ELR (cell line): Measurements from ENCODE around the gene GAA.

Source experiments
- DNase-seq: peaks from one replicate; pipeline ENCODE4 v3.0.0-alpha.2; 2015; ENCODE audit warnings: low read depth

GAA gene

DNA sequence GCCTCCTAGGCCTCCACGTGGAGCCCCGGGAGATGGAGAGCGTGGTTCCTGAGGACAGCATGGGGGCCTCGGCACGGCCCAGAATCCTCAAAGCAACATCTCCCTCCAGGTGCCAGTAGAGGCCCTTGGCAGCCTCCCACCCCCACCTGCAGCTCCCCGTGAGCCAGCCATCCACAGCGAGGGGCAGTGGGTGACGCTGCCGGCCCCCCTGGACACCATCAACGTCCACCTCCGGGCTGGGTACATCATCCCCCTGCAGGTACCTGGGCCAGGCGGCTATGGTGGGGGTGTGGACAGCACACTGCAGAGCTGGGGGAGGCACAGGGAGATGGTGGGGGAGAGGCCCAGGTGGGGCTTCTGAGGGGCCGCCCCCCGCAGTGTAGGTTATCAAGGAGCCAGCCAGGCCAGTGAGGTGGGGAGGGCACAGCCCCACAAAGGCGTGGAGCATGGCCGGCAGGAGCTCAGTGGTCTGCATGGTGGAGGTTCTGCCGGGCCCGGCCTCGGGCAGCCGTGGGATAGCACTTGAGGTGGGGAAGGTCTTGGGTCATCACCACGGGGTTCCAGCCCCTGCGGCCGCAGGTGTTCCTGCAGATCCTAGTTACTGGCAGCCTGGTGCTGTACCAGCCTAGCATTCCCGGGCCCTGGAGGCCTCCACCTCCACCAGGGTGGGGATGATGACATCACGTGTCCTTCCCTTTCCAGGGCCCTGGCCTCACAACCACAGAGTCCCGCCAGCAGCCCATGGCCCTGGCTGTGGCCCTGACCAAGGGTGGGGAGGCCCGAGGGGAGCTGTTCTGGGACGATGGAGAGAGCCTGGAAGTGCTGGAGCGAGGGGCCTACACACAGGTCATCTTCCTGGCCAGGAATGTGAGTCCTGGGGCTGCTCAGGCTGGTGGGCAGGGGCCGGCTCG, 16.4 kb downstream of the GAA start:
- no peak for DNase-seq

DNA sequence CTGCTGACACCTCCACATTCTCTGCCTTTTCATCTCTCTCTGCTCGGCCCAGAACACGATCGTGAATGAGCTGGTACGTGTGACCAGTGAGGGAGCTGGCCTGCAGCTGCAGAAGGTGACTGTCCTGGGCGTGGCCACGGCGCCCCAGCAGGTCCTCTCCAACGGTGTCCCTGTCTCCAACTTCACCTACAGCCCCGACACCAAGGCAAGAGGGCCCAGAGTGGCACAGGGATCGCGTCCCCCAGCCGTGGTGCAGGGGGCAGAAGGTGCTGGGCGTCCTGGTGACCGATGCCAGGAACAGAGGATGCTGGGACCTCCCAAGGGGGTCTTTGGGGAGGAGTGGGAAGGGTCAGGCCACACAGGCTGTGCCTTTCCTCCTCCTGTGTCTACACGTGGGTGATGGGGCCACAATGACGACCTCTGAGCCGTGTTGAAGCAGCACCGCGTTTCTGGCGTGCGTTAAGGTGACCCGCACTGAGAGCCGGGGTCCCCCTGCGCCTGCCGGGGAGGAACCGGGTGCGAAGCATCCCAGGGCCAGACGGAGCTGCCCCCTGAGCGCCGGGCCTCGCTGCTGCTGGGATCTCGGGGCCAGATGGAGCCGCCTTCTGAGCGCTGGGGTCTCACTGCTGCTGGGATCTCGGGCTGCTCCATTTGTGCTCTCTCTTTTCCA, 17.4 kb downstream of the GAA start:
- no peak for DNase-seq

DNA sequence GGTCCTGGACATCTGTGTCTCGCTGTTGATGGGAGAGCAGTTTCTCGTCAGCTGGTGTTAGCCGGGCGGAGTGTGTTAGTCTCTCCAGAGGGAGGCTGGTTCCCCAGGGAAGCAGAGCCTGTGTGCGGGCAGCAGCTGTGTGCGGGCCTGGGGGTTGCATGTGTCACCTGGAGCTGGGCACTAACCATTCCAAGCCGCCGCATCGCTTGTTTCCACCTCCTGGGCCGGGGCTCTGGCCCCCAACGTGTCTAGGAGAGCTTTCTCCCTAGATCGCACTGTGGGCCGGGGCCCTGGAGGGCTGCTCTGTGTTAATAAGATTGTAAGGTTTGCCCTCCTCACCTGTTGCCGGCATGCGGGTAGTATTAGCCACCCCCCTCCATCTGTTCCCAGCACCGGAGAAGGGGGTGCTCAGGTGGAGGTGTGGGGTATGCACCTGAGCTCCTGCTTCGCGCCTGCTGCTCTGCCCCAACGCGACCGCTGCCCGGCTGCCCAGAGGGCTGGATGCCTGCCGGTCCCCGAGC, 17.9 kb downstream of the GAA start:
- no peak for DNase-seq

DNA sequence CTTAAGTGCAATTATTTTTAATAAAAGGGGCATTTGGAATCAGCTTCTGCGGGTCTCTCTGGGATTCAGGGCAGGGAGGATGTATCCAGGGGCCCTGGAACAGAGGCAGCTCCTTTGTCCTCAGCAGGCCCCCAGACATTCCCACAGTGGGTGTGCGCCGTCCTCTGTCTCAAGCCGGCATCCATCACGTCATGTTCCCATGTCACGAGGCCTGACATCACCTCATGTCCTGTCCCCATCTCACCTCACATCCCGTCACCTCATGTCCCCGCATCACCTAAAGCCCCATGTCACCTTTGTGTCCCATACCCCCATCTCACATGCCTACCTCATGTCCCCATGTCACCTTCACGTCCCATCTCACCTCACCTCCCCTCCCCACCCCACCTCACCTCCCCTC, 18.5 kb downstream of the GAA start:
- DNase-seq, result no peak

DNA sequence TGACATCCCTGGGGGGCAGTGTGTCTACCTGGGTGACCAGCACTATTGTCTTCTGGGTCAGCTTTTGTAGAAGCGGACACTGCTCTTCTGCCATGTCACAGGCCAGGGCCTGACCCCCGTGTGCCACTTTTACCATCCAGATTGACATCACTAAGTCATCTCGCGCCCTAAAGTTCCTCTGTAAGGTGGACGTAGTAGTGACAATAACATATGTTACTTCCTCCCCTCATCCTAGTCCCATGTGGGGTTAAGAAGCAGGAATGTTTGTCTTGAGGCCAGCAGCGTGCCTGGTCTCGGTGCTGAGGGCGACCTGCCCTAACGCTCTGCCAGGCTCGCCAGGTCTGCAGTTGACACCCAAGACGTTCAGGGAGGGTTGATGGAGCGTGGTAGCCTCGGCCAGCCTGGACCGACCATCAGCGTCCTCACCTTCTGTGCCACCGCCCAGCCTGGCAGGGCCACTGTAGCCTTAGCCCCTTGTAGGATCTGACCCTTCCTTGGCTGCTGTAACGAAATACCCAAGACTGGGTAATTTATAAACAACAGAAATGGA, 20.7 kb downstream of the GAA start:
- no peak for DNase-seq

DNA sequence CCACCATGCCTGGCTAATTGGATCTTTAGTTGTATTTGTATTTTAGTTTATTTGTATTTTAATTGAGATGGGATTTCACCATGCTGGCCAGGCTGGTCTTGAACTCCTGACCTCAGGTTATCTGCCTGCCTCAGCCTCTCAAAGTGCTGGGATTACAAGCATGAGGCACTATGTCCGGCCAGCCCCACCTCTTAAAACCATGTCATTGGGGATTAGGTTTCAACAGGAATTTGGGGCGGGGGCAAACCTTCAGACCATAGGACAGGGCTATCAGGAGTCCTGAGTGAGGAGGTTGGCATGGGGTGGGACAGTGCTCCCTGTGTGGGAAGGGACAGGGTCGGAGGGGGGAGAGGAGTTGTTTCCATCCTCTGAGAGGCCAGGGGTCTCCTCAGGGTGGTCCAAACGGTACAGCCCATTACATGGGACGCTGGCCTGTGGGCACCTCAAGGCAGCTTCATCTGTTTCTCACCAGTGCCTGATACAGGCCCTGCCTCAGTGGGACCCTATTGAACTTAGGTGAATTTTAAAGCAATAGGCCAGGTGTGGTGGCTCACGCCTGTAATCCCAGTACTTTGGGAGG, 21.6 kb downstream of the GAA start:
- DNase-seq, result no peak

DNA sequence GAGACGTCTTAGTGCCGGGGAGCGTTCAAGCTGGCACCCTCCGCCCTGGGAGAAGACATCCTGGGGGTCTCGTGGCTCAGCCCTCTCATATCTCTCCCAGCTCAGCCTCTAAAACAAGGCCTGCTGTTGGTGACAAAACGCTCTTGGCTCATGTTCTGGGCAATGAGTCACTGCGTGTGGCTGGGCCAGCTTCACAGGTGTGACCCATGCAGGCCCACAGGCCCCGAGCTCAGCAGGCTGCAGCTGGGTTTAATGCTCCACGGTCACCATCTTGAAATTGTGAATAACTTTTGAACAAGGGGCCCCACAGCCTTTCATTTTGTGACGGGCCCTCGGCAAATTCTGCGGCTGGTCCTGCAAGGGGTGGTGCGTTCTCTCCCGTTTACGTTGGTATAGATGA, 22.4 kb downstream of the GAA start:
- DNase-seq, result peak; percentile 33

DNA sequence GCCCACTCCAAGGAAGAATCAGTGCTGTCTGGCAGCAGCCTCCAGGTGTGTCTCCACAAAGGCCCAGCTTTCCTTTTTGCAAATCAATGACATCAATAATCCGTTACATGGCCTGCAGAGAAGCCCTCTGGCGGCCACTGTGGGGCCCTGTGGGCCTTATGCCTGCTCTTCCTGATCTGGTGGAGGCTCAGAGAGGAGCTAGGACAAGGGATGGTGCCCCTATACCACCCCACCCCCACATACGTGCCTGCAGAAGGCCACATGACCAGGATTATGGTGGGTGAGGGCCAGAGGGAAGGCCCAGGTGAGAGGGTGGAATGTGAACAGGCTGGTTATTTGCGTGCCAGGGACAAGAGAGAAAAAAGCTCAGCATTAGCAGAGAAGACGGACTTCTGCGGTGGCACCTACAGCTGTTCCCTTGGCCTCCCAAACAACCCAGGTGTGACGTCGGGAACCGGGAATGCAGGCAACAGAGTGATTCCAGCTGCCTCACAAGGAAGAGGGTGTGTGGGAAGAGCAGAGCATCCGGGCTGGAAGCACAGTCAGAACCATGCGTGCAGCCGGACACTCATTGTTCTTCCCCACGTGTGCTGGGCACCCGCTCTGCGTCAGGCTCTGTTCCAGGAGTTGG, 23.1 kb downstream of the GAA start:
- DNase-seq, result peak; percentile 42

DNA sequence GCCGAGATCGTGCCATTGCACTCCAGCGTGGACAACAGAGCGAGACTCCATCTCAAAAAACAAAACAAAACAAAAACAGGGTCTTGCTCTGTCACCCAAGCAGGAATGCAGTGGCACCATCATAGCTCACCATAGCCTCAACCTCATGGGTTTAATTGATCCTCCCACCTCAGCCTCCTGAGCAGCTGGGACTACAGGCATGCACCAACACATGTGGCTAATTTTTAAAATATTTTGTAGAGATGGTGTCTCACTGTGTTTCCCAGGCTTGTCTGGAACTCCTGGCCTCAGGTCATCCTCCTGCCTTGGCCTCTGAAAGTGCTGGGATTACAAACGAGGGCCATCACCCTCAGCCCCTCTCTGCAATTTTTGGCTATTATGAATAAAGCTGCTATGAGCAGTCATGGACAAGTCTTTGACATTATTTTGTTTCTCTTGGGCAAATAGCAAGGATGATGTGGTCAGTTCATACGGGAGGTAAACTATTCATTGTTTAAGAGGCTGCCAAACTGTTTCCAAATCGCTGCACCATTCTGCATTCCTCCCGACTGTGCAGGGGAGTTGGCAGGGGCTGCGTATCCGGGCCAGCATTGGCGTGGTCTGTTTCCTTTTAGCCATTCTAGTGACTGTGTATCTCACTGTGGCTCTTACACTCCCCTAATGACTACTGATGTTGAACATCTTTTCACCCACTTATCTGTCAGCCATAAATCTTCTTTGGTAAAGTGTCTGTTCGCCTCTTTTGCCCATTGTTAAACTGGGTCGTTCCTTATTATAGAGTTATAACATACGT, 24.5 kb downstream of the GAA start:
- DNase-seq, result no peak

DNA sequence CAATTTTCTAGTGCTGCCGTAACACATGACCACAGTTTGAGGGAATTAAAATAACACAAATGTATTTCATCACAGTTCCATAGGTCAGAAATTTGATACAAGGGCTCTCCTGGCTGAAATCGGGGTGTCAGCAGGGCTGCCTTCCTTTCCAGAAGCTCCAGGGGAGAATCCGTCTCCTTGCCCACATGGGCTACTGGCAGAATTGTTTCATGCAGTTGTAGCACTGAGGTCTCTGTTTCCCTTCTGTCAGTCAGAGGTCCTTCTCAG, 25.0 kb downstream of the GAA start:
- DNase-seq, result no peak

DNA sequence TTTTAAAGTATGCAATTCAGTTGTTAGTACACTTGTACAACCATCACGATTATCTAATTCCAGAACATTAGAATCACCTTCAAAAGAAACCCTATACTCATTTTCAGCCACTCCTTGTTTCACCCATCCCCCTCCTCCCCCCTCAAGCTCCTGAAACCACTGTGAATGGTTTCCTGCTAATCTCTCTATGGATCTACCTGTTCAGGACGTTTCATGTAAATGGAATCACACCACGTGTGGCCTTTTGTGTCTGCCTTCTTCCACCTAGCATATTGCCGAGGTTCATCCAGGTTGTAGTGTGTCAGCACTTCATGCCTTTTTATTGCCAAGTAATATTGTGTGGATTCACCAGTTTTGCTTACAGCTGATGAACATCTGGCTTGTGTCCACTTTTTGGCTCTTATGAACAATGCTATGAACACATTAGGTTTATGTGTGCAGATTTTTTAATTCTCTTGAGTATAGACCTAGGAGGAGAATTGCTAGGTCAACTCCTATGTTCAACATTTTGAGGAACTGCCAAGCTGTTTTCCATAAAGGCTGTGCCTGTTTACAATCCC, 27.7 kb downstream of the GAA start:
- no peak for DNase-seq

DNA sequence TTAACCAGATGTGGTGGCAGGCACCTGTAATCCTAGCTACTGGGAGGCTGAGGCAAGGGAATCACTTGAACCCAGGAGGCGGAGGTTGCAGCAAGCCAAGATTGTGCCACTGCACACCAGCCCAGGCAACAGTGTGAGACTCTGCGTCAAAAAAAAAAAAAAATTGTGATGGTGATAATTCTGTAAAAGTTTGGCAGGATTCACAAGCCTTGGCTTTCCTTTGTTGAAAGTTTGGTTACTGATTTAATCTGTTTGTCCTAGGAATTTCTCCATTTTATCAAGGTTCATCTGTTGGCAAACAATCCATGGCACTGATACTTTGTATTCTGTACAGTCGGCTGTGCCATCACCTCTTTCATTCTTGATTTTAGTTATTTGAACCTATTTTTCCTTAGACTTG, 29.6 kb downstream of the GAA start:
- no peak for DNase-seq

DNA sequence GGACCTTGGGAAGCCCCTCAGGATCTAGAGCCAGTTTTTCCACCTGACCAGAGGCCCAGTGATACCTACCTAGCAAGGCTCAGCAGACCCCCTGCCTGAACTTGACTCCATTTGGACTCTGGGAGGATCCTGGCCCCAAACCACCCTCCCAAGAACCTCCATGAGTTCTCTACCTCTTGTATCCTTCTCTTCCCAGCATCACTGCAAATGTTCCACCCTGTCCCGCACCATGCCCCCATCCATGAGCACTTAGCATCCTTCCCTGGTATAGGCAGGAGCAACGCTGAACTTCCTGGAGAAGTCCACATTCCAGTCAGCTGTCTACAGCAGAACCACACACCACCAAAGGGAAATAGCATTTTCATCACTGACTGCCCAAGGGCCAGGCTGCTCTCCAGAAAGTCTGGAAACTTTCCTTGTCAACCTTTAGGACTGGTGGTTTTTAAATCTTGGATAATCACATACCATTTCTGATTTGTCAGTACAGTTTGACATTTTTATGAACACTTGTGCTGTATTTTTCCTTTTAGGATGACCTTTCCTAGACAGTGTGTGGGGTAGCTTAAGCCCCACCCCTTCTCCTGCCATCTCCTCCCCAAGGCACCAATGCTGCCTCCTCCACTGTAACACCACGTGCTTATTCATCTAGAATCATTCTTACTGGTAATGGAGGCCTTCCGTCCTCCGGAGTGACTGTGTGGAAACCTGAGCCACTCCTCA, 31.7 kb downstream of the GAA start:
- no peak for DNase-seq

DNA sequence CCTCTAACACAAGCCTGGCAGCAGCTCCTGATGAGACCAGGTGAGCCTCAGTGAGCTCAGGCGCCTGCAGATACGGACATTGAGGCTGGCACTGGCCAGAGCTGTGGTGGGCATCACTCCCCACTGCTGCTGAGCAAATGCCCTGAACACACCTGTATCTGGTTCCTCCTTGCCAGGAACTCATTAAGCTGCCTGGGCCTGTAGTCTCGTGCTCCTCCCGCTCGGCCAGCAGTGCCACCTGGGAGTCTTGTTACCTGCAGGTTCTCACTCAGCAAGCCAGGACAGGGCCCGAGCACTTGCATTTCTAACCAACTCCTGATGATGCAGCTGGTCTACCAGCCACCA, 32.2 kb downstream of the GAA start:
- DNase-seq, result no peak

DNA sequence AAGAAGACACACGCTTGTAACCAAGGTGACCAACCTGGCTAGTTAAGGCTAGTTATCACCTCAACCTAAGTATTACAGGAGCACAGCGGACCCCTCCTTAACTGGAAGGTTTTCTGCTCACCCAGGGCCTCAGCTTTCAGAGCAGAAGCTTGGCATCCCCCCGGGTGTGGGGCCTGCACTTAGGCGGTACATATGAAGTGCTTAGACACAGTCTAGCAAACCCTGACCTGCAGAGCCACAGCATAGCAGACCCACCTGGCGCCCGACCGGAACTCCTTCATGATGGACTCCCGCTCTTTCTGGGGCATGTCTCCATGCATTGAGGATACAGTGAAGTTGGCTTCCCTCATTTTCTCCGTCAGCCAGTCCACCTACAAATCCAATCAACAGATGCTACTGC, 35.8 kb downstream of the GAA start:
- DNase-seq, result no peak

DNA sequence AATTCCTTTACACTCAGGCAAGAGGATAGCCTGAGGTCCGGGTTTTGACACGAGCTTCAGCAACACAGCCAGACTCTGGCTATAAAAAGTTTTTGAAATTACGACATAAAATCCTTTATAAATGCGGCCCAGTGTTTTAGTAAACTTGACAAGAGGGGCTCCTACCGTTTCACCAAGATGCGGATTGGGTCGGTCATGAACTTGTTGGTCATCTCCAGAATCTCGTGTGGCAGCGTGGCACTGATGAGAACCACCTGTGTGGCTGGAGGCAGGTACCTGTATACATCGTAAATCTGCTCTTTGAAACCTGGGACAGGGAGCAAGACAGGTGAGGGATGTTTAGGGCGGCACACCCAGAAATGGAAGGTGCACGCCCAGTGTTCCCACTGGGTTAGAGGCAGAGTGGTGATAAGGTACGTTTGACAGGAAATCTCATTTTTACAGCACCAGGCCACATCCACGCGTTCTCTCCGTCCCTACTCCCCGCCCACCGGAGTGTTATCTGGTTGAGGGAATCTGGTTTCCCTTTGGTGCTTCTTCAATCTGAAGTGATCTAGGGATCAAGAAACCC, 37.6 kb downstream of the GAA start:
- no peak for DNase-seq

DNA sequence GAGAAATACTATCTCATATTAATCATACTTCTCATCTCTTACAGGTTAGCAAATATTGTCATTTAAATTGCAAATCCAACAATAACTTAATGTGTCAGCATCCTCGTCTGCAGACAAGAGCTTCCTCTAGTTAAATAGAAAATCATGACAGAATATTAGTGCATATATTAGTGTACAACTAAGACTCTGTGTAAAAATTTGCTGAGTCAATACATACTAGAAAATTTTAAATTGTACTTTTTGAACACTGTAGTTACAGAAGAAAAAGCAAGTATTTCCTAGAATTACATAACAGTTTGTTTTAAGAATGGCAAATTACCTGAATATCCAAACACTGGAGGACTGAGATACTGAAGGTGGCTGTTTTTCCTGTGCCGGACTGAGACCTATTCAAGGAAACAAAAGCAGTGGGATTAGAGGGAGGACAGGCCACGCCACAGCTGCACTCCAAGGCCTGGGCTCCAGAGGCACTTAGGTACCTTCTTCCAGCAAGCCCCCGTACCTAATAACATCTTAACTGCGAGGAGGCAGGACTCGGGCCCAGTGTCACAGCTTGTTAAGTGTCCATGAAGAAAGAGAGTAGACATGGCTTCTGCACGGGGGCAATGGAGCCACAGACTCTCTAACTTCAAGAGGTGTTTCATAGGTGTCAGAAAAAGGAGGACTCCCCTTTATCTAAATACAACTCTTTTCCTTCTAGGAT, 40.2 kb downstream of the GAA start:
- no peak for DNase-seq

DNA sequence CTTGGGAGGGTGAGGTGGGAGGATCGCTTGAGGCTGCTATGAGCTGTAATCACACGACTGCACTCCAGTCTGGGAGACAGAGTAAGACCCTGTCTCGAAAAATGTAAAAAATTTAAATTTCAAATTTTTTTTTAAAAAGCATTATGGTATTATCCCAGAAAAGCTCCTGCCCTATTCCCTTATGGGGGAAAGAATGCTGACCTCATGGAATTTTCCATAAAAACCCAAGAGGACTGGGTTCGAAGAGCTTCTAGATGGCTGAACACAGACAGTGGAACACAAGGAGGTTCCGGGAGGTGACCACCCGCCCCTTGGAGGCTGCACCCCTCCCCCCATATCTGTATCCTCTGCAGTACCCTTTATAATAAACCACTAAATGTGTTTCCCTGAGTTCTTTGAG, 41.5 kb downstream of the GAA start:
- no peak for DNase-seq
